Liver (tissue), 9 donors: ENCODE data around the gene DNMT3A. TPM values are rescaled to one million over a fixed set of nuclear protein-coding genes. Genes with fewer than 3 reads are reported as not detected.

ENCODE experiments used
- DNase-seq: peaks from one replicate; pipeline ENCODE4 v3.0.0-alpha.2; 2017; ENCODE audit warnings: low spot score
- H3K27ac ChIP-seq, 2 donors: one replicate each; pipeline ENCODE4 v1.7.0; 2013; ENCODE audit warnings: inconsistent platforms in 2 of 2, low read length in 2 of 2, control low read depth in 1 of 2, low read depth in 1 of 2, mild to moderate bottlenecking in 1 of 2
- H3K27me3 ChIP-seq, 4 donors: one replicate each; pipeline versions ENCODE4 v1.6.1 to v1.7.0; 2013; ENCODE audit warnings: low read length in 3 of 4, inconsistent platforms in 1 of 4, mild to moderate bottlenecking in 1 of 4, moderate library complexity in 1 of 4; ENCODE audit not compliant: control insufficient read depth in 4 of 4, insufficient read depth in 4 of 4
- H3K36me3 ChIP-seq, 4 donors: one replicate each; pipeline versions ENCODE4 v1.6.1 to v1.7.0; 2013; ENCODE audit warnings: low read length in 3 of 4, mild to moderate bottlenecking in 3 of 4, low read depth in 1 of 4, moderate library complexity in 1 of 4; ENCODE audit not compliant: control insufficient read depth in 4 of 4, insufficient read depth in 3 of 4
- H3K4me1 ChIP-seq, 4 donors: one replicate each; pipeline versions ENCODE4 v1.6.1 to v1.7.0; 2013; ENCODE audit warnings: low read length in 3 of 4, mild to moderate bottlenecking in 3 of 4, moderate library complexity in 1 of 4; ENCODE audit not compliant: control insufficient read depth in 4 of 4, insufficient read depth in 4 of 4
- H3K4me3 ChIP-seq, 3 donors: one replicate each; pipeline versions ENCODE4 v1.6.1 to v1.7.0; 2013; ENCODE audit warnings: low read length in 3 of 3, control low read depth in 1 of 3, low read depth in 1 of 3, mild to moderate bottlenecking in 1 of 3
- H3K9ac ChIP-seq, 2 donors: one replicate each; pipeline ENCODE4 v1.7.0; 2013; ENCODE audit warnings: low read length in 2 of 2, mild to moderate bottlenecking in 2 of 2, moderate library complexity in 2 of 2, control low read depth in 1 of 2, low read depth in 1 of 2
- H3K9me3 ChIP-seq, 4 donors: one replicate each; pipeline versions ENCODE4 v1.6.1 to v1.7.0; 2013; ENCODE audit warnings: low read length in 3 of 4; ENCODE audit not compliant: control insufficient read depth in 4 of 4
- ATF3 ChIP-seq: IDR thresholded peaks from 2 replicates; pipeline ENCODE4 v1.6.1; 2016; ENCODE audit warnings: antibody characterized with exemption
- CTCF ChIP-seq: fragments of 150-350 bp; IDR thresholded peaks from 2 replicates; pipeline ENCODE4 v1.5.1; 2017; ENCODE audit warnings: improper control_type of control experiment, low read depth, low read length; ENCODE audit not compliant: missing input control
- EGR1 ChIP-seq, 2 donors: IDR thresholded peaks; 2 replicates each; pipeline ENCODE4 v1.6.1; 2016 to 2018; ENCODE audit warnings: antibody characterized with exemption in 2 of 2, low read depth in 2 of 2
- FOXA1 ChIP-seq: IDR thresholded peaks from 2 replicates; pipeline ENCODE4 v1.6.1; 2016; ENCODE audit warnings: antibody characterized with exemption
- FOXA2 ChIP-seq: IDR thresholded peaks from 2 replicates; pipeline ENCODE4 v1.6.1; 2016; ENCODE audit warnings: antibody characterized with exemption
- GABPA ChIP-seq, 2 donors: IDR thresholded peaks in 1 of 2; conservative IDR thresholded peaks in 1 of 2; 2 replicates each; pipeline ENCODE4 v1.6.1; 2016; ENCODE audit warnings: antibody characterized with exemption in 2 of 2, mild to moderate bottlenecking in 1 of 2, moderate library complexity in 1 of 2
- HNF4A ChIP-seq, 2 donors: conservative IDR thresholded peaks; 2 replicates each; pipeline ENCODE4 v1.6.1; 2016; ENCODE audit warnings: antibody characterized with exemption in 2 of 2, mild to moderate bottlenecking in 2 of 2
- HNF4G ChIP-seq: IDR thresholded peaks from 2 replicates; pipeline ENCODE4 v1.6.1; 2016; ENCODE audit warnings: antibody characterized with exemption
- JUND ChIP-seq, 2 donors: IDR thresholded peaks; 2 replicates each; pipeline ENCODE4 v1.6.1; 2016; ENCODE audit warnings: antibody characterized with exemption in 2 of 2
- MAX ChIP-seq: IDR thresholded peaks from 2 replicates; pipeline ENCODE4 v1.6.1; 2016; ENCODE audit warnings: antibody characterized with exemption
- NR2F2 ChIP-seq: IDR thresholded peaks from 2 replicates; pipeline ENCODE4 v1.6.1; 2016; ENCODE audit warnings: antibody characterized with exemption
- RAD21 ChIP-seq, 2 donors: IDR thresholded peaks; 2 replicates each; pipeline ENCODE4 v1.6.1; 2016; ENCODE audit warnings: antibody characterized with exemption in 2 of 2, mild to moderate bottlenecking in 2 of 2
- REST ChIP-seq: IDR thresholded peaks from 2 replicates; pipeline ENCODE4 v1.6.1; 2016; ENCODE audit warnings: antibody characterized with exemption, mild to moderate bottlenecking
- RXRA ChIP-seq, 2 donors: IDR thresholded peaks; 2 replicates each; pipeline ENCODE4 v1.6.1; 2017 to 2018; ENCODE audit warnings: antibody characterized with exemption in 2 of 2, mild to moderate bottlenecking in 1 of 2
- SP1 ChIP-seq: IDR thresholded peaks from 2 replicates; pipeline ENCODE4 v1.6.1; 2018; ENCODE audit warnings: antibody characterized with exemption, mild to moderate bottlenecking
- TAF1 ChIP-seq: conservative IDR thresholded peaks from 2 replicates; pipeline ENCODE4 v1.6.1; 2016; ENCODE audit warnings: antibody characterized with exemption, mild to moderate bottlenecking
- YY1 ChIP-seq: IDR thresholded peaks from 2 replicates; pipeline ENCODE4 v1.6.1; 2016; ENCODE audit warnings: antibody characterized with exemption, mild to moderate bottlenecking
- ZBTB33 ChIP-seq: IDR thresholded peaks from 2 replicates; pipeline ENCODE4 v1.6.1; 2016; ENCODE audit warnings: antibody characterized with exemption
- WGBS: extraction: QIAGEN DNeasy Blood & Tissue Kit; methylation state at CpG from one replicate; pipeline ENCODE4 v1.1.7; 2013; 5-methylcytosine and 5-hydroxymethylcytosine counted together
- polyA plus RNA-seq, 2 donors: library from polyadenylated mRNA; stranded (reverse) in 1 of 2; unstranded in 1 of 2; fragments of 200-250 nt in 1 of 2; fragments of >200 nt in 1 of 2; fragmentation: Nextera tagmentation in 1 of 2; extraction: Ambion mirVana in 1 of 2; gene quantifications; one replicate each; pipeline versions ENCODE4 v1.2.1 to v1.2.3, GENCODE V29; 2013 to 2015
- total RNA-seq, 2 donors: library from RNA; depleted of rRNA; stranded (reverse); fragments of >200 nt; gene quantifications; one replicate each; pipeline ENCODE4 v1.2.3, GENCODE V29; 2014
- donor health status: healthy.
- donor health status: healthy.
- donor health status: healthy.
- donor health status: healthy.
- donor health status: healthy.

The DNMT3A gene
- total and polyA plus RNA-seq, 4 donors = 3.5 to 24.2 (median 8.1) TPM

- Histone ChIP-seq H3K27me3 (no peaks in the 10 kb centered on the region), H3K27ac (no peak overlapping the region), H3K4me3 (no peak overlapping the region), H3K9ac (no peak overlapping the region), H3K9me3 (no peaks in the 10 kb centered on the region), H3K36me3 (peaks cover 0 to 4% (median 1%) of the 10 kb centered on the region in 4 donors), H3K4me1 (peaks cover 0 to 14% (median 4%) of the 10 kb centered on the region in 4 donors)
- TF ChIP-seq CTCF (no peak), NR2F2 (no peak), GABPA (IDR thresholded peaks at IDR 0.05 in 1 of 2, conservative IDR thresholded peaks at IDR 0.05 in 1 of 2) (no peak), HNF4A (conservative IDR thresholded peaks at IDR 0.05) (no peak), FOXA1 (no peak), REST (no peak), ATF3 (no peak), MAX (no peak), TAF1 (no peak), JUND (IDR thresholded peaks at IDR 0.05) (no peak), RXRA (IDR thresholded peaks at IDR 0.05) (no peak), ZBTB33 (no peak), YY1 (no peak), FOXA2 (no peak), RAD21 (IDR thresholded peaks at IDR 0.05) (no peak), EGR1 (IDR thresholded peaks at IDR 0.05; ENCODE audit: low read depth in 2 of 2) (no peak), HNF4G (no peak), SP1 (no peak)
- 96% methylated on average over 5 of the region's 5 CpGs for WGBS
- no peak for DNase-seq
Observed at GRCh38 chr2:25283921-25284320, 57.8 kb downstream of the DNMT3A start.
